Parathyroid adenoma (tissue), 2 donors: ENCODE results near the gene GALNT12.
A peak's percentile ranks its signal among the peaks of the same experiment; 100 is the strongest.

ENCODE experiments used
- H2AFZ ChIP-seq: fragments of 300-600 bp; sonication (generic); one replicate; pipeline ENCODE4 v1.7.0; 2017; ENCODE audit warnings: antibody characterized with exemption, mild to moderate bottlenecking
- H3K27ac ChIP-seq: fragments of 300-600 bp; sonication (generic); one replicate; pipeline ENCODE4 v1.7.0; 2017
- H3K27me3 ChIP-seq: fragments of 300-600 bp; sonication (generic); one replicate; pipeline ENCODE4 v1.7.0; 2017; ENCODE audit warnings: low read length; ENCODE audit not compliant: control insufficient read depth, insufficient read depth
- H3K36me3 ChIP-seq: fragments of 300-600 bp; sonication (generic); one replicate; pipeline ENCODE4 v1.7.0; 2017; ENCODE audit warnings: low read length; ENCODE audit not compliant: control insufficient read depth, insufficient read depth
- H3K4me1 ChIP-seq: fragments of 300-600 bp; sonication (generic); one replicate; pipeline ENCODE4 v1.7.0; 2017; ENCODE audit warnings: control low read depth
- H3K4me2 ChIP-seq: fragments of 300-600 bp; sonication (generic); one replicate; pipeline ENCODE4 v1.7.0; 2017; ENCODE audit warnings: low read length
- H3K4me3 ChIP-seq: fragments of 300-600 bp; sonication (generic); one replicate; pipeline ENCODE4 v1.7.0; 2017; ENCODE audit warnings: low read depth, low read length
- H3K79me2 ChIP-seq: fragments of 300-600 bp; sonication (generic); one replicate; pipeline ENCODE4 v1.7.0; 2017; ENCODE audit warnings: control low read depth
- H3K9ac ChIP-seq: fragments of 300-600 bp; sonication (generic); one replicate; pipeline ENCODE4 v1.7.0; 2017; ENCODE audit warnings: mild to moderate bottlenecking
- H3K9me3 ChIP-seq: fragments of 300-600 bp; sonication (generic); one replicate; pipeline ENCODE4 v1.7.0; 2017; ENCODE audit warnings: low read length; ENCODE audit not compliant: control insufficient read depth
- CTCF ChIP-seq: fragments of 300-600 bp; sonication (generic); IDR thresholded peaks from one replicate; pipeline ENCODE4 v1.7.0; 2017; ENCODE audit warnings: antibody characterized with exemption, mild to moderate bottlenecking
- donor health status: primary hyperparathyroidism.

The GALNT12 gene

GRCh38 chr9:98809311-98810101 is 2.0 kb downstream of the GALNT12 start:
- Histone ChIP-seq H3K79me2 (no peaks in the 10 kb centered on the region), H3K4me2 (no peak overlapping the region), H3K4me3 (no peak overlapping the region), H3K9me3 (no peaks in the 10 kb centered on the region), H3K9ac (no peak overlapping the region), H3K27me3 (no peaks in the 10 kb centered on the region), H3K36me3 (no peaks in the 10 kb centered on the region), H2AFZ (peak overlapping the region; percentile 72), H3K4me1 (peaks cover 5% of the 10 kb centered on the region), H3K27ac (no peak overlapping the region)
- TF ChIP-seq CTCF = no peak

GRCh38 chr9:98810102-98810842 is 2.8 kb downstream of the GALNT12 start:
- no peaks in the 10 kb centered on the region for H3K79me2 ChIP-seq
- no peak overlapping the region for H3K4me3 ChIP-seq
- no peak overlapping the region for H3K27ac ChIP-seq
- peaks cover 5% of the 10 kb centered on the region for H3K4me1 ChIP-seq
- no peak for TF ChIP-seq CTCF
- H2AFZ ChIP-seq = no peak overlapping the region
- no peaks in the 10 kb centered on the region for H3K27me3 ChIP-seq
- H3K9ac ChIP-seq = no peak overlapping the region
- no peak overlapping the region for H3K4me2 ChIP-seq
- H3K9me3 ChIP-seq = no peaks in the 10 kb centered on the region
- no peaks in the 10 kb centered on the region for H3K36me3 ChIP-seq

DNA sequence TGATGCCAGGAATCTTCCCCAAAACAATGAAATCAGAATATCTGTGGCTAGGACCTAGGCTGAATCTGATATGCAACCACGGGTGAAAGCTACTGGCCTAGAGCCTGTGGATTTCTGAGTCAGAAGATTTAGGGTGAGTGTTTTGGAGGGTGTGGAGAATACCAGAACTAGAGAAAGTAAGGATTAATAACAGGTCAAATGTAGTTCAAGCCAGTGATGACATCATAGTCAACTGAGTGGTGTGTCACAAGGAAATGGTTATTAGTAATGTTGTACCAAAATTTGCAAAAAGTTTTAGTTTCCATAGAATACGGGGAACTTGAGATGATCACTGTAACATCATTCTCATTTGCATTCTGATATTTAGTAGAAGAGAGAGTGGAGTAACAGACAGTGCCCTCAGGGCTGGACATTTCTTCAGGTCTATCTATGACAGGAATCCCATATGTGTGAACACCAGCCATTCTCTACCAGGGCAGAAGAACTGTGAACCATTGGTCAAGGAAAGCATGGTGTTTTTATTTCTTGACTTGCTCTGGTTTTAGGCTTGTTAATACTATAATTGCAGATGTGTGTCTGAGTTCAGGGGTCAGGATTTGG is 3.7 kb downstream of the GALNT12 start:
- no peak overlapping the region for H3K4me3 ChIP-seq
- H2AFZ ChIP-seq = no peak overlapping the region
- H3K27ac ChIP-seq = no peak overlapping the region
- no peak for TF ChIP-seq CTCF
- peaks cover 5% of the 10 kb centered on the region for H3K4me1 ChIP-seq
- no peak overlapping the region for H3K9ac ChIP-seq
- no peak overlapping the region for H3K4me2 ChIP-seq
- no peaks in the 10 kb centered on the region for H3K36me3 ChIP-seq
- H3K79me2 ChIP-seq = no peaks in the 10 kb centered on the region
- no peaks in the 10 kb centered on the region for H3K27me3 ChIP-seq
- no peaks in the 10 kb centered on the region for H3K9me3 ChIP-seq

DNA sequence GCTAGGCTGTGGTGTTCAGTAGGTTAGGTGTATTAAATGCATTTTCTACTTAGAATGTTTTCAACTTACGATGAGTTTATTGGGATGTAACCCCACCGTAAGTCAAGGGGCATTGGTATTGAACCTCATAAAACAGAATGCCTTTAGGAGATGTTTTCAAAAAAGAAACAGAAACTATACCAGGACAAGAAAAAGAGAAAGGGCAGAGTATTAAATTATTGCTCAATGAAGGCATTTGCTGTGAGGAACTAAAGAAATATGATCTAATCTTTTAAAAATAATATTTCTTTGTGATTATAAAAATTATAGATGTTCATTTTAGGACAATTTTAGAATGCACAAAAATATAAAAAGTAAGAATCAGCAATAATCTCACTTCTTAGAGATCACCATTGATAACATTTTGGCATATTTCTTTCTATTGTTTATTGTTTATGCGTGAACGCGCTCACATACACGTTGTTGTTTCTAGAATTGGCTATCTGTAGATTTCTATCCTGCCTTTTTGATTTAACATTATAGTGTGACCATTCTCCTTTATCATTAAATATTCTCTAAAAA is 8.0 kb downstream of the GALNT12 start:
- H3K27me3 ChIP-seq = no peaks in the 10 kb centered on the region
- H3K27ac ChIP-seq = no peak overlapping the region
- no peak overlapping the region for H3K9ac ChIP-seq
- no peak overlapping the region for H2AFZ ChIP-seq
- H3K36me3 ChIP-seq = no peaks in the 10 kb centered on the region
- TF ChIP-seq CTCF = no peak
- H3K4me2 ChIP-seq = no peak overlapping the region
- no peaks in the 10 kb centered on the region for H3K4me1 ChIP-seq
- no peaks in the 10 kb centered on the region for H3K79me2 ChIP-seq
- H3K4me3 ChIP-seq = no peak overlapping the region
- no peaks in the 10 kb centered on the region for H3K9me3 ChIP-seq
